Gastrocnemius medialis (tissue), 4 donors: ENCODE data around the gene TXNIP.

Experiments
- CTCF ChIP-seq, 5 experiments: fragments of 450-650 bp in 3 of 5; fragments of 200-600 bp in 2 of 5; sonication (generic) in 2 of 5; IDR thresholded peaks in 4 of 5; conservative IDR thresholded peaks in 1 of 5; 1 replicate in 4 of 5; 2 replicates in 1 of 5; pipeline ENCODE4 v1.5.1; 2016 to 2019; ENCODE audit warnings: antibody characterized with exemption in 5 of 5, mild to moderate bottlenecking in 3 of 5, moderate library complexity in 3 of 5
- POLR2A ChIP-seq, 2 donors: fragments of 450-650 bp; IDR thresholded peaks; one replicate each; pipeline ENCODE4 v1.6.1; 2017; ENCODE audit warnings: antibody characterized with exemption in 2 of 2, mild to moderate bottlenecking in 2 of 2, moderate library complexity in 2 of 2

- TF ChIP-seq CTCF (IDR thresholded peaks at IDR 0.05 in 4 of 5, conservative IDR thresholded peaks at IDR 0.05 in 1 of 5) (no peak), POLR2A (IDR thresholded peaks at IDR 0.05) (no peak)
Measured at GRCh38 chr1:145961425-145962156, 34.8 kb downstream of the TXNIP start.
